GM18498 (cell line): ENCODE measurements around the gene EED.

Experiments used
- ATAC-seq: cut with Tn5 transposase; IDR thresholded peaks from one replicate; pipeline ENCODE4 v1.9.1; 2021; ENCODE audit warnings: mild to moderate bottlenecking, moderate library complexity; ENCODE audit not compliant: unreplicated experiment

EED gene

DNA sequence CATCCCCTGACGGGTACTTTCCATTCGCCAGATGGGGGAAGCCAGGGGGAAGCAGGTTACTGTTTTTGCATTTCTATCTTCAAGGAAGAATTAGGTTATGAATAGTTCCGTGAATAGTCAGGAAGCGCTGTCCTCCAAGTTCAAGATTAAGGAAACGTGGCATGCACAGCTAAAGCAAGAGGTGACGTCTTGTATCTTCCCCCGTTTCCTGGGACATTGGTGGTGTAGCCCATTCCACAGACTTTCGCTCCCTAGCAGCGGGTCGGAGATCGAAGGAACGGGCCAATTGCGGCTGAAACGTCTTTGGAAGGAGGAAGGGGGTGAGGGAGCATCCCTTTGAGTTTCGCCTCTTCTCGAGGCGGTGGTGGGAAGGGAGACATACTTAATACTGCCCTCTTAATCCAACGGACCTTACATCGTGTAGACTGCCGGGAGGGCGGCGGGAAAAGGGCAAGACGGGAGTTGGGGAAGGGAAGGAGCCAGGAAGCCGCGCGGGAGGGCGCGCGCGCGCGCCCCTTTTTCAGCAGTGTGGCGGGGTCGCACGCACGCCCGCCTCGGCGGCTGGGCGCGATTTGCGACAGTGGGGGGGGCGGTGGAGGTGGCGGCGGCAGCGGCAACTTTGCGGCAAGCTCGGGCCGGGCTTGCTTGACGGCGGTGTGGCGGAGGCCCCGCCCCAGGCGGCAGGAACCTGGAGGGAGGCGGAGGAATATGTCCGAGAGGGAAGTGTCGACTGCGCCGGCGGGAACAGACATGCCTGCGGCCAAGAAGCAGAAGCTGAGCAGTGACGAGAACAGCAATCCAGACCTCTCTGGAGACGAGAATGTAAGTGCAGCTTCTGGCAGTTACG, at the start of gene EED:
Gene EED (plus strand): TSS at position 232 of the 847 bp plus-strand sequence. CDS start 477 bp downstream, at position 709.
- ATAC-seq, result peak; percentile 68

- ATAC-seq, result no peak
Observed at GRCh38 chr11:86194998-86195397, 49.6 kb upstream of the EED start.

GRCh38 chr11:86196085-86196696, 48.4 kb upstream of the EED start:
- no peak for ATAC-seq

DNA sequence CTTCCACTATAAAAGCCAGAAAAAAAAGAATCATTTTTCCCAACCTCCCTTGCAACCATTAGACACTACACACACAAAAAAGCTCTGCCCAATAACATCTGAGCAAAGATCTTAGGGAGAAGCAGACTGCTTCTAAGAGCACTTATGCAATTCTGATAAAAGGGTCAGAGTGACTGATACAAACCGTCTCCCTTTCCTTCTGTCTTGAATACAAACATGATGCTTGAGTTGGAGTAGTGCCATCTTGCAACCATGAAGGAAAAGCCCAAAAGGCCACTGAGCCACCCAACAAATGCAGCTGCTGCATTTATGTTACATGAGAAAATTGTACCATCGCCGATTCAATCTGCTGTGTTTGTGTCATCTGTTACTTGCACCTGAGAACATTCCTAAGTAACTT, 47.6 kb upstream of the EED start:
- no peak for ATAC-seq

- no peak for ATAC-seq
Observed at GRCh38 chr11:86197448-86197847, 47.1 kb upstream of the EED start.

- ATAC-seq, result no peak
Observed at GRCh38 chr11:86198139-86198538, 46.4 kb upstream of the EED start.

GRCh38 chr11:86199354-86199753, 45.2 kb upstream of the EED start:
- ATAC-seq, result no peak

- no peak for ATAC-seq
Observed at GRCh38 chr11:86201371-86201884, 43.1 kb upstream of the EED start.

- ATAC-seq, result peak; percentile 50
Observed at GRCh38 chr11:86202013-86202336, 42.6 kb upstream of the EED start.

- ATAC-seq, result no peak
Observed at GRCh38 chr11:86204356-86204755, 40.2 kb upstream of the EED start.

DNA sequence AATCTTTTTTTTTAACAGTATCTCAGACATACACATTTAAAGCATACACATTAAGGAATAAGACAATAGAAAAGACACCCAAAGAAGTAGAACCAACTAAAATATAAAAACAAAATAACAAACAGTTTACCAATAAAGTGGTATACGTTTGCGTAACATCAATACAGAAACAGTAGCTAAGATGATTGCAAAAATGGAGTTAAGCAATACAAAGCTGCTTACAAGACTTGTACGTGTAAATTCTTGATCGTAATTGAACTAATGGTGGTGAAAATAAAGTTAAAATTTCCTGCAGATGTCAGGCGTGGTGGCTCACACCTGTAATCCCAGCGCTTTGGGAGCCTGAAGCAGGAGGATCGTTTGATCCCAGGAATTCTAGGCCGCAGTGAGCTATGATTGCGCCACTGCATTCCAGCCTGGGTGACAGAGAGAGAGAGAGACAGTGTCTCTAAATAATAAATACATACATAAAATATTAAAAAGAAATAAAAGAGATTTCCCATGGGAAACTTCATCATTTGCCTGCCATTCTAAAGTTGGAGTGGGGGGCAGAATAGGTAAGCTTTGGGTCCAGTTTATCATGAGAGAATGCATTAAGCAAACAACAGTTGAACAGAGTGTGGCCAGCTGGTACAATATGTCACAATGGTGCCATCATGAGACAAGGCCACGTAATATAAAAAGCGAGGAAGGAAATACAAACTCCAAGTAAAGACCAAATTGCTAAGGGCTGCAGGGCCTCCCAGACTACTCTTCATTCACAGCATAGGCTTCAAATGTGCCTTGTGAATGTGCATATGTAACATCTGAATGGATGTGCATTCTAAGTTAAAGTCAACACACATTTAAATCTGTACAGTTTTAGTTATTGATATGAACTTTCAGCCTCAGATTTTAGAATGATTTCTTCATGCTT, 38.9 kb upstream of the EED start:
- no peak for ATAC-seq

DNA sequence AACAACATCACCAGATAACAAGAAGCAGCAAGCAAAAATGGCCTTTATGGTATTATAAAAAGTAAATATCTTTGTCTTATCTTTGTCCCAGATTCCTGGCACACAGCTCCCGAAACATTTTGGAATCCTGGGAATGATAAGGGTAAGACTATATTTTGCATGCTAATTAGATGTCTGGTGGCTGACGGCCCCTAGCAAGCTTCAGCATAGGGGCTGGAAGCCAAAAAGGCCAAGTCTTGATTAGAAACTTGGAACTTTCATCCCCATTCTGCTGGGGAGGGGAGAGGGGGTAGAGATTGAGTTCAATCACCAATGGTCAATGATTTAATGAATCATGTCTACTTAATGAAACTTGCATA, 38.2 kb upstream of the EED start:
- ATAC-seq, result no peak

GRCh38 chr11:86207413-86207812, 37.1 kb upstream of the EED start:
- no peak for ATAC-seq

- ATAC-seq, result no peak
Observed at GRCh38 chr11:86208572-86208971, 36.0 kb upstream of the EED start.

DNA sequence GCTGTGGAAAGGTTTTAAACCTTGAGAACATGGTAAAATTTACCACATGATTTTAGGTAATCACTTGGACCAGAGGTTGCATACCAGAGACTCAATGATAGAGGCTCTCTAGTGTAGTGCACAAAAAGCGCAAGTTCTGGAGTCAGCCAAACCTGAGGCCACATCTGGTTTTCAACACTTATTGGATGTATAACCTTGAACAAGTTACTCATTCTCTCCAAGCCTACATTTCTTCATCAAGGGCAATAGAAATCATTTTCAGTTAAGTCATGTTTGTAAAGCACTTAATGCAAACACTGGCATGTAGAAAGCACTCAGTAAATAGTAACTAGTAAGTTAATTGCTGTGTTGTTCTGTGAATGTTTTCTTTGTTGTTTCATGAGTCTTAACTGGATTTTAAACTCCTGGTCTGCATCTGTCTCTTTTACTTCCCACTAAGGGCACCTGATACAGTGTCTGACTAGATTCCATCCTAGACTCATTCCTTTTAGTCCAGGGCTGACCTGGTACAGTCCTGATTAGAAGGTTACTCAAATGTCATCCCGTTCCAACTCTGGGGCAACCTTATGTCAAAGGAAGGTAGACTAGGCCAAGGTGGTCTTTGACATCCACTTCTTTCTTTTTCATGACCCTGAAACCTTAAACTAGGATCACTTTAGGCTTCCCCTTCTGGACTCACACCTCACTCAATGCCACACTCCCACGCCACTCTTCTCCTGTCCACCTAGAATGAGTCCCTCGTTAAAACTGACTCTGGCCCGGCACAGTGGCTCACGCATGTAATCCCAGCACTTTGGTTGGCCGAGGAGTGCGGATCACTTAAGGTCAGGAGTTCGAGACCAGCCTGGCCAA, 34.5 kb upstream of the EED start:
- ATAC-seq, result no peak

GRCh38 chr11:86210898-86211297, 33.7 kb upstream of the EED start:
- ATAC-seq, result no peak

- peak; percentile 69 for ATAC-seq
Observed at GRCh38 chr11:86211619-86212018, 32.9 kb upstream of the EED start.

- ATAC-seq, result no peak
Observed at GRCh38 chr11:86212019-86212611, 32.4 kb upstream of the EED start.

- ATAC-seq, result peak; percentile 36
Observed at GRCh38 chr11:86214710-86215109, 29.8 kb upstream of the EED start.
